WTC11 (cell line): ENCODE data around the gene FHL3. TPM values are rescaled to one million over a fixed set of nuclear protein-coding genes. Genes with fewer than 3 reads are reported as not detected.

Experiments
- ATAC-seq: fragments of 200-7000 bp; cut with Tn5 transposase; 2 replicates; pipeline ENCODE4 v1.10.0; 2021; ENCODE audit warnings: mild to moderate bottlenecking, moderate library complexity
- CTCF ChIA-PET: fragments of 300-600 bp; sonication (Branson Sonifier 250); formaldehyde crosslinking; loops from one replicate; lab custom pipeline; 2021; ENCODE audit warnings: antibody characterized with exemption; lab: Charles Lee
- POLR2A ChIA-PET: fragments of 350-600 bp; sonication (Branson Sonifier 250); formaldehyde crosslinking; loops from one replicate; lab custom pipeline; 2021; ENCODE audit warnings: antibody characterized with exemption; lab: Charles Lee
- DNase-seq: peaks from one replicate; pipeline ENCODE4 v3.0.0; 2021; ENCODE audit warnings: low spot score
- H3K27ac Mint-ChIP-seq: 2 replicates; pipeline ENCODE4 v1.8.0; 2021; ENCODE audit warnings: mixed read lengths
- H3K27me3 Mint-ChIP-seq: 2 replicates; pipeline ENCODE4 v1.8.0; 2021; ENCODE audit warnings: low read depth, mild to moderate bottlenecking, moderate library complexity, mixed read lengths
- H3K36me3 Mint-ChIP-seq: 2 replicates; pipeline ENCODE4 v1.8.0; 2021; ENCODE audit warnings: mixed read lengths
- H3K4me1 Mint-ChIP-seq: 2 replicates; pipeline ENCODE4 v1.8.0; 2022; ENCODE audit warnings: mixed read lengths
- H3K4me3 Mint-ChIP-seq: 2 replicates; pipeline ENCODE4 v1.8.0; 2021; ENCODE audit warnings: mild to moderate bottlenecking, moderate library complexity, mixed read lengths
- H3K9me3 Mint-ChIP-seq: 2 replicates; pipeline ENCODE4 v1.8.0; 2021; ENCODE audit warnings: mixed read lengths
- CREM ChIP-seq: sonication (generic); formaldehyde crosslinking; IDR thresholded peaks from 2 replicates; pipeline ENCODE4 v1.8.1; 2022; ENCODE audit warnings: mild to moderate bottlenecking, missing genetic modification reagents, moderate library complexity
- ELF4 ChIP-seq: sonication (generic); formaldehyde crosslinking; IDR thresholded peaks from 2 replicates; pipeline ENCODE4 v1.8.1; 2022; ENCODE audit warnings: low read depth, mild to moderate bottlenecking, moderate library complexity, missing genetic modification reagents
- ETV6 ChIP-seq: sonication (generic); formaldehyde crosslinking; IDR thresholded peaks from 2 replicates; pipeline ENCODE4 v1.8.1; 2022; ENCODE audit warnings: mild to moderate bottlenecking, missing genetic modification reagents
- IRF1 ChIP-seq: sonication (generic); formaldehyde crosslinking; IDR thresholded peaks from 2 replicates; pipeline ENCODE4 v1.8.0; 2023; ENCODE audit warnings: missing genetic modification reagents
- JAZF1 ChIP-seq: fragments of 250-450 bp; sonication (Bioruptor Pico); IDR thresholded peaks from 2 replicates; pipeline ENCODE4 v1.9.0; 2021; ENCODE audit warnings: moderate library complexity, mild to moderate bottlenecking, inconsistent platforms
- KAT7 ChIP-seq: sonication (generic); formaldehyde crosslinking; IDR thresholded peaks from 2 replicates; pipeline ENCODE4 v1.8.1; 2023; ENCODE audit warnings: missing genetic modification reagents, mild to moderate bottlenecking, borderline replicate concordance
- NFYB ChIP-seq: sonication (generic); formaldehyde crosslinking; conservative IDR thresholded peaks from 2 replicates; pipeline ENCODE4 v1.8.0; 2022; ENCODE audit warnings: low read depth, missing genetic modification reagents
- NR1H2 ChIP-seq: sonication (generic); formaldehyde crosslinking; IDR thresholded peaks from 2 replicates; pipeline ENCODE4 v1.9.0; 2021; ENCODE audit warnings: mild to moderate bottlenecking, moderate library complexity, missing genetic modification reagents
- NR2C2 ChIP-seq: sonication (generic); formaldehyde crosslinking; IDR thresholded peaks from 2 replicates; pipeline ENCODE4 v1.8.0; 2022; ENCODE audit warnings: mild to moderate bottlenecking, missing genetic modification reagents
- NR3C1 ChIP-seq: sonication (generic); formaldehyde crosslinking; conservative IDR thresholded peaks from 2 replicates; pipeline ENCODE4 v1.8.1; 2023; ENCODE audit warnings: low read depth, mild to moderate bottlenecking, missing genetic modification reagents
- SMAD3 ChIP-seq: sonication (generic); formaldehyde crosslinking; IDR thresholded peaks from 2 replicates; pipeline ENCODE4 v1.8.0; 2022; ENCODE audit warnings: missing genetic modification reagents, mild to moderate bottlenecking, borderline replicate concordance
- SP1 ChIP-seq: sonication (generic); formaldehyde crosslinking; conservative IDR thresholded peaks from 2 replicates; pipeline ENCODE4 v1.8.1; 2022; ENCODE audit warnings: missing genetic modification reagents
- TEAD4 ChIP-seq: sonication (generic); formaldehyde crosslinking; IDR thresholded peaks from 2 replicates; pipeline ENCODE4 v1.8.0; 2022; ENCODE audit warnings: mild to moderate bottlenecking, missing genetic modification reagents
- ZBTB43 ChIP-seq: sonication (generic); formaldehyde crosslinking; IDR thresholded peaks from 2 replicates; pipeline ENCODE4 v1.8.1; 2023; ENCODE audit warnings: mild to moderate bottlenecking, missing genetic modification reagents
- ZNF121 ChIP-seq: sonication (generic); formaldehyde crosslinking; IDR thresholded peaks from 2 replicates; pipeline ENCODE4 v1.8.0; 2023; ENCODE audit warnings: missing genetic modification reagents
- total RNA-seq: library from RNA; stranded (reverse); gene quantifications from 3 replicates; pipeline ENCODE4 v1.2.3, GENCODE V29; 2021
- TF ChIP-seq, protein P1 (sequence below): sonication (generic); formaldehyde crosslinking; IDR thresholded peaks from 2 replicates; pipeline ENCODE4 v1.8.1; 2023; ENCODE audit warnings: mild to moderate bottlenecking, missing genetic modification reagents, borderline replicate concordance
- TF ChIP-seq, protein P2 (sequence below): sonication (generic); formaldehyde crosslinking; IDR thresholded peaks from 2 replicates; pipeline ENCODE4 v1.8.0; 2022; ENCODE audit warnings: mild to moderate bottlenecking, missing genetic modification reagents
- TF ChIP-seq, protein P3 (sequence below): sonication (generic); formaldehyde crosslinking; IDR thresholded peaks from 2 replicates; pipeline ENCODE4 v1.8.0; 2022; ENCODE audit warnings: mild to moderate bottlenecking, missing genetic modification reagents

The FHL3 gene
- total RNA-seq, 1 experiment from 2014 or later, result 34.4 TPM

DNA sequence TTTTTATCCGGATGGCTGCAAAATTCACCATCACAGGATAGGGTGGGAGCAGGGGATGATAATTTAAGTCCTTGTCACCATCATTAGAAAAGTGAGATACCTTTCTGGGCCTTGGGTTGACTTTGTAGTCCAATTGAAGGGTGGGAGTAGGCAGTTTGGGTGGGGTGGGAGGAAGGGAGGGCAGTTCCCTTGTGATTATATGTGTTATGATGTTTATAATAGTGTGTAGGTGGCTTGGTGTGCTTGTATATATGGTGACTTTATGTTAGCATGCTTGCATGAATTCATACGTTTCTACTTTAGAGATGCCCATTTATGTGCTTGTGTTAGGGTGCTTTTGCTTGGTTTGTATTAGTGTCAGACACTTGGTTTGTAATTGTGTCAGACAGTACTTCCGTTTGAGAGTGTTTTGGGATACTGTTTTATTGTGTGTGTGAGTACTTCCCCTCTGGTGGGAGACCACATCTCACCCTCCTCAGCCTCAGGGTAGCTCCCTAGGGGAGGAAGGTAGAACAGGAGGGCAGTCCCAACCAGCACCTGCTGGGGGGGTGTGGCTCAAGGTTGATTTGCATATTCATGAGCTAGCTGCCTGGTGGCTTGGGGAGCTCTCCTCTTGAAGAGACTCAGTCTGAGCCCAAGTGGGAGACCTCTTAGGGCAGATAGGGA is 47.6 kb upstream of the FHL3 start:
- no peaks in the 10 kb centered on the region for H3K36me3 Mint-ChIP-seq
- peaks cover 12% of the 10 kb centered on the region for H3K27me3 Mint-ChIP-seq
- DNase-seq, result peak; percentile 75
- ATAC-seq, result peak; percentile 94
- TF ChIP-seq JAZF1 (CRISPR knock-in tag), result no peak
- TF ChIP-seq ETV6 (CRISPR knock-in tag), result no peak
- TF ChIP-seq TEAD4 (CRISPR knock-in tag), result no peak
- TF ChIP-seq NR3C1 (CRISPR knock-in tag), result no peak
- TF ChIP-seq ZBTB43 (CRISPR knock-in tag), result no peak
- TF ChIP-seq NR2C2 (CRISPR knock-in tag), result no peak
- no peak for TF ChIP-seq IRF1 (CRISPR knock-in tag)
- TF ChIP-seq NR1H2, result no peak
- ChIA-PET CTCF (interaction anchor here (0.8 to 4.6 kb wide), 25 partner anchors 10 to 469 kb away, joined by 3 to 67 read pairs (median 4); no protein-coding TSS in a partner anchor), POLR2A (interaction anchor here (1.2 kb wide), 2 partner anchors 24 to 41 kb away, joined by 3 to 4 read pairs; no protein-coding TSS in a partner anchor)
- H3K27ac Mint-ChIP-seq, result no peak overlapping the region
- no peaks in the 10 kb centered on the region for H3K9me3 Mint-ChIP-seq
- H3K4me3 Mint-ChIP-seq, result no peak overlapping the region
- peaks cover 46% of the 10 kb centered on the region for H3K4me1 Mint-ChIP-seq

- ChIA-PET CTCF (interaction anchor here (0.6 to 4.6 kb wide), 7 partner anchors 12 to 452 kb away, joined by 3 to 67 read pairs (median 5); no protein-coding TSS in a partner anchor), POLR2A (interaction anchor here (1.1 kb wide), 1 partner anchor 452 kb away, joined by 3 read pairs; no protein-coding TSS in a partner anchor)
- no peak for ATAC-seq
- Mint-ChIP-seq H3K4me3 (no peak overlapping the region), H3K27me3 (peaks cover 18% of the 10 kb centered on the region), H3K27ac (no peak overlapping the region), H3K4me1 (peaks cover 48% of the 10 kb centered on the region), H3K9me3 (no peaks in the 10 kb centered on the region), H3K36me3 (no peaks in the 10 kb centered on the region)
- TF ChIP-seq SMAD3 (CRISPR knock-in tag) (no peak), ZNF121 (CRISPR knock-in tag) (0 out of 2 replicates have a peak, but pooled peaks have one; percentile 52), KAT7 (CRISPR knock-in tag) (no peak)
- DNase-seq, result no peak
Observed at GRCh38 chr1:38051079-38051543, 45.8 kb upstream of the FHL3 start.

DNA sequence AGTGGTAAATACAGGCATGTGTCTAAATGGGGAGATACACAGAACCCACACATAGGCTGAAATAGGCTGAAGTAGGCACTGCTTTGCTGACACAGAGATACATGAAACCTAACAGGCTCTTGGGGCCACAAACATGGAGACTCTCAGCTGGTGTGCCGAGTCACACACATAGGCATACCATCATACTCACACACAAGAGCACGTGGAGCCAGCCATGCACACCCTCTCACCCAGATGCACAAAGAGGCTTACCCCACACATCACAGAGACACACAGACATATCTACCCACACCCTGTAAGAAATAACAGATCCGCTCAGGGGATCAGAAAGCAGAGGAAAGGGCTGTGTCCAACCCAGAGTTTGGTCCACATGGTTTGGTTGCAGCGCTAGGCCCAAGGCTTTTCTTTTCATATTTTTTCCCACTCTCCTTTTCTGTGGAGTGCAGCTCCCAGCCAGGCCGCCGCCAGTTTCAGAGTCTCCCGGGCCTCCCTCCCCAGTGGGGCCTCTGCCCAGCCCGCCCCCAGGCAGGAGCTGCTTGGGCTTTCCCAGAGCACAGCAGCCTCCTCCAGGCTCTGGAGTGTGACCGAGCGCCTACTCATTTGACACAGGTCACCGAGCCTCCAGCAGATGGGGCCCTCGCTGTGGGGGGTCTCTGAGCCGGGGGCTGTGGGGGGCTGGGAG is 45.2 kb upstream of the FHL3 start:
- ChIA-PET CTCF (interaction anchor here (0.6 to 4.6 kb wide), 7 partner anchors 13 to 452 kb away, joined by 3 to 67 read pairs (median 5); no protein-coding TSS in a partner anchor), POLR2A (interaction anchor here (1.1 kb wide), 1 partner anchor 452 kb away, joined by 3 read pairs; no protein-coding TSS in a partner anchor)
- H3K27ac Mint-ChIP-seq, result no peak overlapping the region
- TF ChIP-seq NFYB (CRISPR knock-in tag), result no peak
- TF ChIP-seq ELF4 (CRISPR knock-in tag), result no peak
- TF ChIP-seq NR1H2, result no peak
- no peak for TF ChIP-seq SP1 (CRISPR knock-in tag)
- TF ChIP-seq, all 79 proteins: peak for 0
- no peak for ATAC-seq
- Mint-ChIP-seq H3K4me3 (no peak overlapping the region), H3K36me3 (no peaks in the 10 kb centered on the region), H3K27me3 (peaks cover 21% of the 10 kb centered on the region), H3K9me3 (no peaks in the 10 kb centered on the region), H3K4me1 (peaks cover 48% of the 10 kb centered on the region)
- DNase-seq, result no peak

DNA sequence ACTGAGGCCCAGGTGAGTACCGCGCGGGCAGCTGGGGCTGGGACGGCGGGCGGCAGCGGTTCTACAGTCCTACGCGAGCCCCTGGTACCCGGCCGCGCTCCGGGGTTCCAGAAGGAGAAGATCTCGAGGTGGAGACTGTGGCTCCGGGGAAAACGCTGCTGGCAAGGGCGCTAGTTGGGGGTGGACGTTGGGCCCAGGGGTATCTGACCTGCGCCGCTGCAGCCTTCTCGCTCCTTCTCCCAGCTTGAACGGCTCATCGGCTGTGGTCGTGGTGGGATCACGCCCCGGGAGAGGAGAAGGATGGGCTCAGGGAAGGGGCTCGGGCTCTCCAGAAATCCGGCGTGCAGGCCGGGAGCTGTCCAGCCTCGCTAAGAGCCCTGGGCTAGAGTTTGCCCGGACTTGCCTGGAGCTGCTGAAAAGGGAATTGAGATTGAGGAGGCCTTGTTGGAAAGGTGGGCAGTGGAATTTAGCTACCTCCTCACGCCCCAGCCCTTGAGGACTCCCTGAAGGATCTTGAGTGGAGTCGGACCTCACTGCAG is 42.4 kb upstream of the FHL3 start:
- POLR2A ChIA-PET, result interaction anchor here (0.6 kb wide), 1 partner anchor 17 kb away, joined by 3 read pairs; no protein-coding TSS in a partner anchor
- H3K36me3 Mint-ChIP-seq, result peaks cover 8% of the 10 kb centered on the region
- DNase-seq, result peak; percentile 65
- H3K9me3 Mint-ChIP-seq, result no peaks in the 10 kb centered on the region
- H3K27ac Mint-ChIP-seq, result no peak overlapping the region
- peak overlapping the region; percentile 78 for H3K4me3 Mint-ChIP-seq
- CTCF ChIA-PET, result interaction anchor here (0.6 to 4.3 kb wide), 7 partner anchors 17 to 787 kb away, joined by 3 to 90 read pairs (median 4); no protein-coding TSS in a partner anchor
- peaks cover 47% of the 10 kb centered on the region for H3K27me3 Mint-ChIP-seq
- H3K4me1 Mint-ChIP-seq, result peaks cover 48% of the 10 kb centered on the region
- peak; percentile 35 for ATAC-seq
- 0 out of 2 replicates have a peak, but pooled peaks have one; percentile 34 for TF ChIP-seq CREM (CRISPR knock-in tag)
- TF ChIP-seq, protein P1, sequence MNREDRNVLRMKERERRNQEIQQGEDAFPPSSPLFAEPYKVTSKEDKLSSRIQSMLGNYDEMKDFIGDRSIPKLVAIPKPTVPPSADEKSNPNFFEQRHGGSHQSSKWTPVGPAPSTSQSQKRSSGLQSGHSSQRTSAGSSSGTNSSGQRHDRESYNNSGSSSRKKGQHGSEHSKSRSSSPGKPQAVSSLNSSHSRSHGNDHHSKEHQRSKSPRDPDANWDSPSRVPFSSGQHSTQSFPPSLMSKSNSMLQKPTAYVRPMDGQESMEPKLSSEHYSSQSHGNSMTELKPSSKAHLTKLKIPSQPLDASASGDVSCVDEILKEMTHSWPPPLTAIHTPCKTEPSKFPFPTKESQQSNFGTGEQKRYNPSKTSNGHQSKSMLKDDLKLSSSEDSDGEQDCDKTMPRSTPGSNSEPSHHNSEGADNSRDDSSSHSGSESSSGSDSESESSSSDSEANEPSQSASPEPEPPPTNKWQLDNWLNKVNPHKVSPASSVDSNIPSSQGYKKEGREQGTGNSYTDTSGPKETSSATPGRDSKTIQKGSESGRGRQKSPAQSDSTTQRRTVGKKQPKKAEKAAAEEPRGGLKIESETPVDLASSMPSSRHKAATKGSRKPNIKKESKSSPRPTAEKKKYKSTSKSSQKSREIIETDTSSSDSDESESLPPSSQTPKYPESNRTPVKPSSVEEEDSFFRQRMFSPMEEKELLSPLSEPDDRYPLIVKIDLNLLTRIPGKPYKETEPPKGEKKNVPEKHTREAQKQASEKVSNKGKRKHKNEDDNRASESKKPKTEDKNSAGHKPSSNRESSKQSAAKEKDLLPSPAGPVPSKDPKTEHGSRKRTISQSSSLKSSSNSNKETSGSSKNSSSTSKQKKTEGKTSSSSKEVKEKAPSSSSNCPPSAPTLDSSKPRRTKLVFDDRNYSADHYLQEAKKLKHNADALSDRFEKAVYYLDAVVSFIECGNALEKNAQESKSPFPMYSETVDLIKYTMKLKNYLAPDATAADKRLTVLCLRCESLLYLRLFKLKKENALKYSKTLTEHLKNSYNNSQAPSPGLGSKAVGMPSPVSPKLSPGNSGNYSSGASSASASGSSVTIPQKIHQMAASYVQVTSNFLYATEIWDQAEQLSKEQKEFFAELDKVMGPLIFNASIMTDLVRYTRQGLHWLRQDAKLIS (CRISPR knock-in tag), result peak; percentile 16; the same call in 1 of the 2 replicates
- TF ChIP-seq, protein P2, sequence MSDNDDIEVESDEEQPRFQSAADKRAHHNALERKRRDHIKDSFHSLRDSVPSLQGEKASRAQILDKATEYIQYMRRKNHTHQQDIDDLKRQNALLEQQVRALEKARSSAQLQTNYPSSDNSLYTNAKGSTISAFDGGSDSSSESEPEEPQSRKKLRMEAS (CRISPR knock-in tag), result peak; percentile 38; the same call in 1 of the 2 replicates
- TF ChIP-seq, protein P3, sequence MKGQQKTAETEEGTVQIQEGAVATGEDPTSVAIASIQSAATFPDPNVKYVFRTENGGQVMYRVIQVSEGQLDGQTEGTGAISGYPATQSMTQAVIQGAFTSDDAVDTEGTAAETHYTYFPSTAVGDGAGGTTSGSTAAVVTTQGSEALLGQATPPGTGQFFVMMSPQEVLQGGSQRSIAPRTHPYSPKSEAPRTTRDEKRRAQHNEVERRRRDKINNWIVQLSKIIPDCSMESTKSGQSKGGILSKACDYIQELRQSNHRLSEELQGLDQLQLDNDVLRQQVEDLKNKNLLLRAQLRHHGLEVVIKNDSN, result peak; percentile 25; the same call in 1 of the 2 replicates
